Parathyroid adenoma (tissue), 2 donors: ENCODE measurements around the gene ARHGEF11.
A peak's percentile ranks its signal among the peaks of the same experiment; 100 is the strongest.

Experiments
- H2AFZ ChIP-seq: fragments of 300-600 bp; sonication (generic); one replicate; pipeline ENCODE4 v1.7.0; 2017; ENCODE audit warnings: antibody characterized with exemption, mild to moderate bottlenecking
- H3K27ac ChIP-seq: fragments of 300-600 bp; sonication (generic); one replicate; pipeline ENCODE4 v1.7.0; 2017
- H3K27me3 ChIP-seq: fragments of 300-600 bp; sonication (generic); one replicate; pipeline ENCODE4 v1.7.0; 2017; ENCODE audit warnings: low read length; ENCODE audit not compliant: control insufficient read depth, insufficient read depth
- H3K36me3 ChIP-seq: fragments of 300-600 bp; sonication (generic); one replicate; pipeline ENCODE4 v1.7.0; 2017; ENCODE audit warnings: low read length; ENCODE audit not compliant: control insufficient read depth, insufficient read depth
- H3K4me1 ChIP-seq: fragments of 300-600 bp; sonication (generic); one replicate; pipeline ENCODE4 v1.7.0; 2017; ENCODE audit warnings: control low read depth
- H3K4me2 ChIP-seq: fragments of 300-600 bp; sonication (generic); one replicate; pipeline ENCODE4 v1.7.0; 2017; ENCODE audit warnings: low read length
- H3K4me3 ChIP-seq: fragments of 300-600 bp; sonication (generic); one replicate; pipeline ENCODE4 v1.7.0; 2017; ENCODE audit warnings: low read depth, low read length
- H3K79me2 ChIP-seq: fragments of 300-600 bp; sonication (generic); one replicate; pipeline ENCODE4 v1.7.0; 2017; ENCODE audit warnings: control low read depth
- H3K9ac ChIP-seq: fragments of 300-600 bp; sonication (generic); one replicate; pipeline ENCODE4 v1.7.0; 2017; ENCODE audit warnings: mild to moderate bottlenecking
- H3K9me3 ChIP-seq: fragments of 300-600 bp; sonication (generic); one replicate; pipeline ENCODE4 v1.7.0; 2017; ENCODE audit warnings: low read length; ENCODE audit not compliant: control insufficient read depth
- CTCF ChIP-seq: fragments of 300-600 bp; sonication (generic); IDR thresholded peaks from one replicate; pipeline ENCODE4 v1.7.0; 2017; ENCODE audit warnings: antibody characterized with exemption, mild to moderate bottlenecking
- donor health status: primary hyperparathyroidism.

ARHGEF11 gene

GRCh38 chr1:156897078-156897825 lies 148.3 kb downstream of the ARHGEF11 start:
- H3K4me1 ChIP-seq = peaks cover 2% of the 10 kb centered on the region
- no peak for TF ChIP-seq CTCF
- H3K4me3 ChIP-seq = no peak overlapping the region

GRCh38 chr1:156896490-156897033 lies 149.0 kb downstream of the ARHGEF11 start:
- peaks cover 2% of the 10 kb centered on the region for H3K4me1 ChIP-seq
- no peak overlapping the region for H3K4me3 ChIP-seq
- H3K27me3 ChIP-seq = no peaks in the 10 kb centered on the region

More at GRCh38 chr1:156897078-156897825, 148.3 kb downstream of the ARHGEF11 start:
- no peak overlapping the region for H3K4me2 ChIP-seq
- no peaks in the 10 kb centered on the region for H3K27me3 ChIP-seq
- H3K9ac ChIP-seq = no peak overlapping the region
- no peaks in the 10 kb centered on the region for H3K9me3 ChIP-seq
- H3K79me2 ChIP-seq = no peaks in the 10 kb centered on the region
- no peak overlapping the region for H2AFZ ChIP-seq
- no peaks in the 10 kb centered on the region for H3K36me3 ChIP-seq
- no peak overlapping the region for H3K27ac ChIP-seq

GRCh38 chr1:156895927-156896326 lies 149.6 kb downstream of the ARHGEF11 start:
- Histone ChIP-seq H3K27me3 (no peaks in the 10 kb centered on the region), H3K36me3 (no peaks in the 10 kb centered on the region), H3K79me2 (no peaks in the 10 kb centered on the region), H3K4me2 (no peak overlapping the region), H3K9ac (no peak overlapping the region), H2AFZ (no peak overlapping the region), H3K27ac (no peak overlapping the region), H3K4me3 (no peak overlapping the region), H3K4me1 (peaks cover 2% of the 10 kb centered on the region), H3K9me3 (no peaks in the 10 kb centered on the region)
- TF ChIP-seq CTCF = no peak

More at GRCh38 chr1:156896490-156897033, 149.0 kb downstream of the ARHGEF11 start:
- Histone ChIP-seq H3K27ac (no peak overlapping the region), H3K36me3 (no peaks in the 10 kb centered on the region), H3K9me3 (no peaks in the 10 kb centered on the region), H3K9ac (no peak overlapping the region), H3K79me2 (no peaks in the 10 kb centered on the region), H2AFZ (no peak overlapping the region), H3K4me2 (no peak overlapping the region)
- TF ChIP-seq CTCF = no peak

- no peak overlapping the region for H2AFZ ChIP-seq
- no peak overlapping the region for H3K4me3 ChIP-seq
- peak overlapping the region; percentile 18 for H3K27ac ChIP-seq
- peaks cover 1% of the 10 kb centered on the region for H3K4me1 ChIP-seq
- no peaks in the 10 kb centered on the region for H3K36me3 ChIP-seq
- no peaks in the 10 kb centered on the region for H3K9me3 ChIP-seq
- no peak overlapping the region for H3K9ac ChIP-seq
- no peak for TF ChIP-seq CTCF
- H3K27me3 ChIP-seq = no peaks in the 10 kb centered on the region
- no peaks in the 10 kb centered on the region for H3K79me2 ChIP-seq
- H3K4me2 ChIP-seq = no peak overlapping the region
These were observed 150.1 kb downstream of the ARHGEF11 start for GRCh38 chr1:156895455-156895812.
